Tibial artery (tissue), 4 donors: Measurements from ENCODE around the gene ALG1.
"Not testable (repeated sequence)": the region's sequence is repeated elsewhere in the genome, so short reads cannot be mapped to it uniquely, and the experiment has no call there.

ENCODE experiments used
- DNase-seq, 2 donors: peaks; one replicate each; pipeline ENCODE4 v3.0.0-alpha.2; 2019
- H3K27ac ChIP-seq, 2 donors: fragments of 200-600 bp; sonication (generic) in 1 of 2; 1 replicate in 1 of 2; 2 replicates in 1 of 2; pipeline ENCODE4 v1.5.1; 2018 to 2019; ENCODE audit warnings: mild to moderate bottlenecking in 1 of 2
- H3K27me3 ChIP-seq, 2 donors: fragments of 200-600 bp; sonication (generic) in 1 of 2; one replicate each; pipeline versions ENCODE4 v1.5.1 to v1.6.0; 2016 to 2019
- H3K36me3 ChIP-seq, 3 donors: fragments of 200-600 bp; sonication (generic) in 2 of 3; one replicate each; pipeline ENCODE4 v1.5.1; 2016 to 2019; ENCODE audit warnings: mild to moderate bottlenecking in 2 of 3
- H3K4me1 ChIP-seq, 4 donors: fragments of 200-600 bp; sonication (generic) in 2 of 4; 1 replicate in 3 of 4; 2 replicates in 1 of 4; pipeline ENCODE4 v1.5.1; 2016 to 2019
- H3K4me3 ChIP-seq, 2 donors: fragments of 200-600 bp; sonication (generic) in 1 of 2; 1 replicate in 1 of 2; 2 replicates in 1 of 2; pipeline ENCODE4 v1.5.1; 2018 to 2019; ENCODE audit warnings: mild to moderate bottlenecking in 2 of 2
- H3K9me3 ChIP-seq, 3 donors: fragments of 200-600 bp; sonication (generic) in 1 of 3; one replicate each; pipeline ENCODE4 v1.5.1; 2016 to 2019
- intact Hi-C: fragments of 100-400 bp; cut with DNase I; formaldehyde crosslinking; loops from one replicate; pipeline ENCODE4 v1.15.0; 2023; ENCODE audit warnings: low total_unique reads
- TF ChIP-seq, protein P1 (sequence below), 2 experiments: fragments of 200-600 bp in 1 of 2; fragments of 450-650 bp in 1 of 2; IDR thresholded peaks; one replicate each; pipeline ENCODE4 v1.5.1; 2017 to 2019; ENCODE audit warnings: antibody characterized with exemption in 2 of 2, mild to moderate bottlenecking in 1 of 2, moderate library complexity in 1 of 2

The ALG1 gene

DNA sequence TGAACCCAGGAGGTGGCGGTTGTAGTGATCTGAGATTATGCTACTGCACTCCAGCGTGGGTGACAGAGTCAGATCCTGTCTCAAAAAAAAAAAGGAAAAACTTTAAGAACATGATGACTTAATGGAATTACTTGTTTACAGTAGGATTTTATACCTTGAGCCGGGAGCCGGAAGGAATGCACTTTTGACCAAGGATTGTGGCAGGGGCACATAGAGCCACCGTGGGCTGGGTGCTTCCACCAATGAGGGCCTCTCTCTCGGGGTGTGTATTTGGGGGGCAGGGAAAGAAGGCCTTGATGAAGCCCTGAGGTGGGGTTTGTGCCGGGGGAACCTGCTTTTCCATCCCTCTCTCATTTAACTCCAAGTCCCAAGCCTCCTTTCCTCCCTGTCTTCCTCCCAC, 31.2 kb upstream of the ALG1 start:
- TF ChIP-seq, protein P1, sequence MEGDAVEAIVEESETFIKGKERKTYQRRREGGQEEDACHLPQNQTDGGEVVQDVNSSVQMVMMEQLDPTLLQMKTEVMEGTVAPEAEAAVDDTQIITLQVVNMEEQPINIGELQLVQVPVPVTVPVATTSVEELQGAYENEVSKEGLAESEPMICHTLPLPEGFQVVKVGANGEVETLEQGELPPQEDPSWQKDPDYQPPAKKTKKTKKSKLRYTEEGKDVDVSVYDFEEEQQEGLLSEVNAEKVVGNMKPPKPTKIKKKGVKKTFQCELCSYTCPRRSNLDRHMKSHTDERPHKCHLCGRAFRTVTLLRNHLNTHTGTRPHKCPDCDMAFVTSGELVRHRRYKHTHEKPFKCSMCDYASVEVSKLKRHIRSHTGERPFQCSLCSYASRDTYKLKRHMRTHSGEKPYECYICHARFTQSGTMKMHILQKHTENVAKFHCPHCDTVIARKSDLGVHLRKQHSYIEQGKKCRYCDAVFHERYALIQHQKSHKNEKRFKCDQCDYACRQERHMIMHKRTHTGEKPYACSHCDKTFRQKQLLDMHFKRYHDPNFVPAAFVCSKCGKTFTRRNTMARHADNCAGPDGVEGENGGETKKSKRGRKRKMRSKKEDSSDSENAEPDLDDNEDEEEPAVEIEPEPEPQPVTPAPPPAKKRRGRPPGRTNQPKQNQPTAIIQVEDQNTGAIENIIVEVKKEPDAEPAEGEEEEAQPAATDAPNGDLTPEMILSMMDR (IDR thresholded peaks at IDR 0.05), result no peak
- Histone ChIP-seq H3K36me3 (no peaks in the 10 kb centered on the region), H3K9me3 (no peaks in the 10 kb centered on the region), H3K4me3 (no peak overlapping the region), H3K27ac (no peak overlapping the region), H3K27me3 (no peaks in the 10 kb centered on the region), H3K4me1 (no peaks in the 10 kb centered on the region)
- DNase-seq, result no peak
- intact Hi-C loops, result no loop called here

DNA sequence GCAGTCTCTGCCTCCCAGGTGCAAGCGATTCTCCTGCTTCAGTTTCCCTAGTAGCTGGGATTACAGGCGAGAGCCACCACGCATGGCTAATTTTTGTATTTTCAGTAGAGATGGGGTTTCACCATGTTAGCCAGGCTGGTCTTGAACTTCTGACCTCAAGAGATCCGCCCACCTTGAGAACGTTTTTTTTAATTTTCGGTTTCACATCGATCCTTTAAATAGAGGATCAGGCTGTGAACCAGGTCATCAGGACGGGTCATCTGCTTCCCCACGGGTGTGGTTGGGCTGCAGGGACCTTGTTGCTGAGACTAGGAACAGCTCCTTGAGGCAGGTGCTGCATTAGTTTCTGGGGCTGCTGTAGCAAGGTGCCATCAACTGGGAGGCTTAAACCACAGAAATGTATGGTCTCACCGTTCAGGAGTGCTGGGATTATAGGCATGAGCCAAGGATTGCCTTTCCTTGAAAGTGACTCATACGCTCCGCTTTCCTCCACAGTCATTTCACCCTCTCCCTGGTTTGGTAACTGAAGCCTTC, 30.0 kb upstream of the ALG1 start:
- Histone ChIP-seq H3K4me1 (no peaks in the 10 kb centered on the region), H3K36me3 (no peaks in the 10 kb centered on the region), H3K27ac (no peak overlapping the region), H3K27me3 (no peaks in the 10 kb centered on the region), H3K4me3 (no peak overlapping the region), H3K9me3 (no peaks in the 10 kb centered on the region)
- no peak for DNase-seq
- intact Hi-C loops, result no loop called here
- TF ChIP-seq, protein P1 (IDR thresholded peaks at IDR 0.05), result no peak

DNA sequence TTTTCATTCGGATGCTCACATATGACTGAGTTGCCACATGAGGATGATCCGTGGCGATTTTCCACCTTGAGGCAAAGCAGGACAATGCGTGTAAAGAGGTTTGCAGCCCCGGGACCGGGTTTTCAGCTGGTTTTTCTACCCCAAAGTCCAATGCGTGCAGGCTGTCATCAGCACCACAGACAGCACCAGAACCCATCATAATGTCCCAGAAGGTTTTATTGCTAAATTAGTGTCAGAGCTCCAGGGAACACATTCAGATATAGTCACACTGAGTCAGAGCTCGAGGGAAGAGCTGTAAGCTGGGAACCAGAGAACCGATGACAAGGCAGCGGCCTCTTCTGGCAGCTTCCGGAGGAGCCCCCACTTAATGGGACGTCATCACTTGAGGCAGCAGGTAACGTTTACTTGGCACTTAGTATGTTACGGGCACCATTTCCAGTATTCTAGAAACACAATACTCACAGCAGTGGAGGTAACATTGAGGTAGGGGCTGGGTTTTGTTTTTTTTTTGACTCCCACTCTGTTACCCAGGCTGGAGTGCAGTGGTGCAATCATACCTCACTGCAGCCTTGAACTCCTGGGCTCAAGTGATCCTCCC, 29.0 kb upstream of the ALG1 start:
- intact Hi-C loops, result no loop called here
- Histone ChIP-seq H3K36me3 (no peaks in the 10 kb centered on the region), H3K27me3 (no peaks in the 10 kb centered on the region), H3K4me1 (no peaks in the 10 kb centered on the region), H3K4me3 (no peak overlapping the region), H3K27ac (no peak overlapping the region), H3K9me3 (no peaks in the 10 kb centered on the region)
- TF ChIP-seq, protein P1 (IDR thresholded peaks at IDR 0.05), result no peak
- DNase-seq, result no peak

DNA sequence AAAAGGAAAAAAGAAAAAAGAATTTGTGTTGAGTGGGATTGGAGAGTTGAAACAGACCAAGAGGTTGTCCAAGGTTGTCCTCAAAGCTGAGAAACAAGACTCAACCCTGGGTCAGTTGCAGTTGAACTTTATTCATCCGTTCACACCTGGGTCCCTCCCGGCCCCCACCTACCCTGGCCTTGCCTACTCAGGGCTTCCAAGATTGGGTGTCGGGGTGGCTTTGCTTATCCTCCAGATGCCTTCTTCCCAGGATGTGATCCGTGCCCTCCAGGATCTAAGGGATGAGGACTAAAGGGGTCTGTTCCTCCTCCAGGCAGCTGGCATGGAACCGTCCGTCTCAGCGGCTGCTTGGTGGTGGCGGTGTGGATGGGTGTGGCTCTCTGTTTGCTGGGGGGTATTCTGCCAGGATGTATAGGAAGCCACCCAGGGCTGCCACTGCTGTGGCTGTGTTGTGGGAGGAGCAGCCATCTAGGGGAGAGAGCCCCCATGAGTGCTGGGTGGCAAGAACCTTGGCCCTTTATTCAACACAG, 27.6 kb upstream of the ALG1 start:
- Histone ChIP-seq H3K9me3 (no peaks in the 10 kb centered on the region), H3K36me3 (no peaks in the 10 kb centered on the region), H3K27me3 (no peaks in the 10 kb centered on the region), H3K4me1 (no peaks in the 10 kb centered on the region), H3K27ac (no peak overlapping the region), H3K4me3 (no peak overlapping the region)
- intact Hi-C loops, result no loop called here
- no peak for DNase-seq
- TF ChIP-seq, protein P1 (IDR thresholded peaks at IDR 0.05), result no peak

DNA sequence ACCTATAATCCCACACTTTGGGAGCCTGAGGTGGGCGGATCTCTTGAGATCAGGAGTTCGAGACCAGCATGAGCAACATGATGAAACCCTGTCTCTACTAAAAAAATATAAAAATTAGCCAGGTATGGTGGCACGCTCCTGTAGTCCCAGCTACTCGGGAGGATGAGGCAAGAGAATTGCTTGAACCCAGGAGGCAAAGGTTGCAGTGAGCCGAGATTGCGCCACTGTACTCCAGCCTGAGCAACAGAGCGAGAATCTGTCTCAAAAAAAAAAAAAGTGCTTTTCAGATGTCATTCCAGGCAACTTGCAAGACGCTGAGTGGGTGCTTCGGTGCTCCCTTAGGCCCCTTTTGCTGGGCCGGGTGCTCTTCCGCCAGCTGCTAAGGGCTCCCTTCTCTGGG, 27.1 kb upstream of the ALG1 start:
- H3K4me3 ChIP-seq, intact Hi-C loops, H3K9me3 ChIP-seq, DNase-seq, H3K36me3 ChIP-seq, H3K4me1 ChIP-seq, H3K27me3 ChIP-seq, H3K27ac ChIP-seq: not testable (repeated sequence)

DNA sequence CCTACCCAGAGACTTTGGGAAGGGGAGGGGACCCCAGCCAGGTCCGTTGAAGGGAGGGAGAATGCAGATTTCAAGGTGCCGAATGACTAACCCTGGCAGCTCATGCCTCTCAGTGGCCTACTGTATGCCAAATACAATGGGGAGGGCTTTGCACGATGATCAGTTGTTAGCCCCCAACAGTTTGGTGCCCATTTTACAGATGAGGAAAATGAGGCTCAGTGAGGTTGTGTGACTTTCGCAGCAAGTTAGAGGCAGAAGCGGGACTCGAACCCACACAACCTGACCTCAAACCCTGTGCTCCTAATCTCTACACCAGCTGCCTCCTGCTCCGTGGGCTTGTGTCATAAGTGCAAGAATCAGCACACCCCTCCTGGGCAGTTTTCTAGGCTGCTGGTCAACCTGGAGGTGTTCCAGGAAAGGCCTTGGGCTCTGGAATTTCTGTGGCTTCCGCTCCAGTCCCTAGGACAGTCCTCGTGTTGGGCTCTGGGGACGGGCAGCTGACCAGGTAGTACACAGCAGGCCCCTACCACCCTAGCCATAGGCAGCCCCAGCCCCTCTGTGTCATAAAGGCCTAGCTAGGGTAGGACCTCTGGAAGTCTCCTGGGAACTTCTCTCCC, 26.0 kb upstream of the ALG1 start:
- intact Hi-C loops, result no loop called here
- no peaks in the 10 kb centered on the region for H3K9me3 ChIP-seq
- no peaks in the 10 kb centered on the region for H3K4me1 ChIP-seq
- no peak overlapping the region for H3K27ac ChIP-seq
- TF ChIP-seq, protein P1 (IDR thresholded peaks at IDR 0.05), result no peak
- no peaks in the 10 kb centered on the region for H3K36me3 ChIP-seq
- DNase-seq, result no peak
- no peak overlapping the region for H3K4me3 ChIP-seq
- no peaks in the 10 kb centered on the region for H3K27me3 ChIP-seq
